Pancreas (tissue), 10 donors: ENCODE measurements around the gene PCDHGB7. TPM values are rescaled to one million over a fixed set of nuclear protein-coding genes. Genes with fewer than 3 reads are reported as not detected.
"Not testable (repeated sequence)": the region's sequence is repeated elsewhere in the genome, so short reads cannot be mapped to it uniquely, and the experiment has no call there.

ENCODE experiments used
- ATAC-seq, 4 donors: fragments of 200-7000 bp; cut with Tn5 transposase; one replicate each; pipeline versions ENCODE4 v1.8.0 to v1.9.1; 2020; ENCODE audit warnings: mild to moderate bottlenecking in 4 of 4, moderate library complexity in 4 of 4
- DNase-seq, 6 donors: peaks; one replicate each; pipeline ENCODE4 v3.0.0-alpha.2; 2020
- FAIRE-seq: peaks from 2 replicates; lab custom pipeline; 2012; peaks lifted over from hg19 to GRCh38; lab: Jason Lieb, UNC
- H3K27ac ChIP-seq, 4 donors: fragments of 200-600 bp; sonication (generic); 1 replicate in 3 of 4; 2 replicates in 1 of 4; pipeline versions ENCODE4 v1.5.0 to v1.8.0; 2020
- H3K27me3 ChIP-seq, 4 donors: fragments of 200-600 bp; one replicate each; pipeline ENCODE4 v1.8.0; 2021
- H3K36me3 ChIP-seq, 3 donors: fragments of 200-600 bp; sonication (generic) in 1 of 3; one replicate each; pipeline versions ENCODE4 v1.5.0 to v1.8.0; 2020 to 2021
- H3K4me1 ChIP-seq, 3 donors: fragments of 200-600 bp; one replicate each; pipeline ENCODE4 v1.8.0; 2021
- H3K4me3 ChIP-seq, 4 donors: fragments of 200-600 bp; sonication (generic) in 2 of 4; one replicate each; pipeline versions ENCODE4 v1.5.0 to v1.8.0; 2020 to 2021
- H3K9me3 ChIP-seq, 4 donors: fragments of 200-600 bp; one replicate each; pipeline ENCODE4 v1.8.0; 2021
- WGBS, 2 donors: extraction: QIAGEN DNeasy Blood & Tissue Kit; methylation state at CpG; one replicate each; pipeline ENCODE4 v1.1.7; 2013; 5-methylcytosine and 5-hydroxymethylcytosine counted together
- intact Hi-C, 3 donors: fragments of 100-400 bp; cut with DNase I; formaldehyde crosslinking; loops; one replicate each; pipeline versions ENCODE4 v1.11.1 to v1.14.2; 2022
- polyA plus RNA-seq, 2 donors: library from polyadenylated mRNA; stranded (reverse); fragments of 200-250 nt; gene quantifications; one replicate each; pipeline ENCODE4 v1.2.3, GENCODE V29; 2013
- total RNA-seq, 6 donors: library from RNA; stranded (reverse); fragmentation: NEBNext Ultra II Directional in 4 of 6; extraction: Animal tissue kit (Norgen Biotek cat#: 25700) in 4 of 6; gene quantifications; one replicate each; pipeline versions ENCODE4 v1.2.1 to v1.2.4, GENCODE V29; 2021 to 2023
- TF ChIP-seq, protein P1 (sequence below), 4 donors: fragments of 200-600 bp; sonication (generic) in 3 of 4; IDR thresholded peaks; one replicate each; pipeline versions ENCODE4 v1.5.0 to v1.8.0; 2021; ENCODE audit warnings: antibody characterized with exemption in 4 of 4
- donor health status: healthy with polysubstance abuse.
- donor health status: DM: no; HTN: no; CAD: no; lungs with moderate emphysema.
- donor health status: DM: no; HTN: no; CAD: no.
- donor health status: control.
- donor health status: control.
- donor health status: Bipolar disorder and iron deficiency.
- donor health status: DM: yes; HTN: yes; CAD: no.
- donor health status: DM: no; HTN: no; CAD: no.
- donor health status: DM: no; HTN: no; CAD: no.
- donor health status: DM: yes; HTN: yes; CAD: no.

The PCDHGB7 gene
- total and polyA plus RNA-seq, 8 donors, result 1.0 to 5.6 (median 3.7) TPM

DNA sequence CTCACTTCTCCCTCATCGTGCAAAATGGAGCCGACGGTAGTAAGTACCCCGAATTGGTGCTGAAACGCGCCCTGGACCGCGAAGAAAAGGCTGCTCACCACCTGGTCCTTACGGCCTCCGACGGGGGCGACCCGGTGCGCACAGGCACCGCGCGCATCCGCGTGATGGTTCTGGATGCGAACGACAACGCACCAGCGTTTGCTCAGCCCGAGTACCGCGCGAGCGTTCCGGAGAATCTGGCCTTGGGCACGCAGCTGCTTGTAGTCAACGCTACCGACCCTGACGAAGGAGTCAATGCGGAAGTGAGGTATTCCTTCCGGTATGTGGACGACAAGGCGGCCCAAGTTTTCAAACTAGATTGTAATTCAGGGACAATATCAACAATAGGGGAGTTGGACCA, 13.8 kb downstream of the PCDHGB7 start:
- Histone ChIP-seq H3K27me3 (no peaks in the 10 kb centered on the region), H3K36me3 (no peaks in the 10 kb centered on the region), H3K9me3 (peaks cover 0 to 27% (median 0%) of the 10 kb centered on the region in 4 donors), H3K4me1 (no peaks in the 10 kb centered on the region), H3K27ac (no peak overlapping the region), H3K4me3 (peak overlapping the region in 1 of 4 donors; percentile 13)
- WGBS, 2 donors, result 10% methylated on average over 37 of the region's 37 CpGs
- DNase-seq (peak in 1 of 6 donors; percentile 40), ATAC-seq (peak in 2 of 4 donors; percentile 24 to 60), FAIRE-seq (no peak)
- TF ChIP-seq, protein P1, sequence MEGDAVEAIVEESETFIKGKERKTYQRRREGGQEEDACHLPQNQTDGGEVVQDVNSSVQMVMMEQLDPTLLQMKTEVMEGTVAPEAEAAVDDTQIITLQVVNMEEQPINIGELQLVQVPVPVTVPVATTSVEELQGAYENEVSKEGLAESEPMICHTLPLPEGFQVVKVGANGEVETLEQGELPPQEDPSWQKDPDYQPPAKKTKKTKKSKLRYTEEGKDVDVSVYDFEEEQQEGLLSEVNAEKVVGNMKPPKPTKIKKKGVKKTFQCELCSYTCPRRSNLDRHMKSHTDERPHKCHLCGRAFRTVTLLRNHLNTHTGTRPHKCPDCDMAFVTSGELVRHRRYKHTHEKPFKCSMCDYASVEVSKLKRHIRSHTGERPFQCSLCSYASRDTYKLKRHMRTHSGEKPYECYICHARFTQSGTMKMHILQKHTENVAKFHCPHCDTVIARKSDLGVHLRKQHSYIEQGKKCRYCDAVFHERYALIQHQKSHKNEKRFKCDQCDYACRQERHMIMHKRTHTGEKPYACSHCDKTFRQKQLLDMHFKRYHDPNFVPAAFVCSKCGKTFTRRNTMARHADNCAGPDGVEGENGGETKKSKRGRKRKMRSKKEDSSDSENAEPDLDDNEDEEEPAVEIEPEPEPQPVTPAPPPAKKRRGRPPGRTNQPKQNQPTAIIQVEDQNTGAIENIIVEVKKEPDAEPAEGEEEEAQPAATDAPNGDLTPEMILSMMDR (IDR thresholded peaks at IDR 0.05), result no peak
- intact Hi-C loops, result no loop called here

DNA sequence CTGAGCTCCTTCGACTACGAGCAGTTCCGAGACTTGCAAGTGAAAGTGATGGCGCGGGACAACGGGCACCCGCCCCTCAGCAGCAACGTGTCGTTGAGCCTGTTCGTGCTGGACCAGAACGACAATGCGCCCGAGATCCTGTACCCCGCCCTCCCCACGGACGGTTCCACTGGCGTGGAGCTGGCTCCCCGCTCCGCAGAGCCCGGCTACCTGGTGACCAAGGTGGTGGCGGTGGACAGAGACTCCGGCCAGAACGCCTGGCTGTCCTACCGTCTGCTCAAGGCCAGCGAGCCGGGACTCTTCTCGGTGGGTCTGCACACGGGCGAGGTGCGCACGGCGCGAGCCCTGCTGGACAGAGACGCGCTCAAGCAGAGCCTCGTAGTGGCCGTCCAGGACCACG, 14.8 kb downstream of the PCDHGB7 start:
- ATAC-seq, H3K4me1 ChIP-seq, H3K36me3 ChIP-seq, H3K27me3 ChIP-seq, H3K27ac ChIP-seq, FAIRE-seq, intact Hi-C loops, H3K4me3 ChIP-seq: not testable (repeated sequence)
- H3K9me3 ChIP-seq, result peaks cover 0 to 26% (median 0%) of the 10 kb centered on the region in 4 donors
- 19 to 22% methylated on average over 18 to 38 of the region's 38 CpGs for WGBS, 2 donors
- DNase-seq, result peak in 1 of 6 donors; percentile 32

DNA sequence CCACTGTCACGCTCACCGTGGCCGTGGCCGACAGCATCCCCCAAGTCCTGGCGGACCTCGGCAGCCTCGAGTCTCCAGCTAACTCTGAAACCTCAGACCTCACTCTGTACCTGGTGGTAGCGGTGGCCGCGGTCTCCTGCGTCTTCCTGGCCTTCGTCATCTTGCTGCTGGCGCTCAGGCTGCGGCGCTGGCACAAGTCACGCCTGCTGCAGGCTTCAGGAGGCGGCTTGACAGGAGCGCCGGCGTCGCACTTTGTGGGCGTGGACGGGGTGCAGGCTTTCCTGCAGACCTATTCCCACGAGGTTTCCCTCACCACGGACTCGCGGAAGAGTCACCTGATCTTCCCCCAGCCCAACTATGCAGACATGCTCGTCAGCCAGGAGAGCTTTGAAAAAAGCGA, 15.2 kb downstream of the PCDHGB7 start:
- DNase-seq, result peak in 1 of 6 donors; percentile 20
- FAIRE-seq, H3K4me1 ChIP-seq, H3K4me3 ChIP-seq, H3K36me3 ChIP-seq, H3K27me3 ChIP-seq, ATAC-seq, H3K27ac ChIP-seq, intact Hi-C loops: not testable (repeated sequence)
- peaks cover 0 to 22% (median 0%) of the 10 kb centered on the region in 4 donors for H3K9me3 ChIP-seq
- WGBS, 2 donors, result 16 to 17% methylated on average over 24 to 29 of the region's 29 CpGs

DNA sequence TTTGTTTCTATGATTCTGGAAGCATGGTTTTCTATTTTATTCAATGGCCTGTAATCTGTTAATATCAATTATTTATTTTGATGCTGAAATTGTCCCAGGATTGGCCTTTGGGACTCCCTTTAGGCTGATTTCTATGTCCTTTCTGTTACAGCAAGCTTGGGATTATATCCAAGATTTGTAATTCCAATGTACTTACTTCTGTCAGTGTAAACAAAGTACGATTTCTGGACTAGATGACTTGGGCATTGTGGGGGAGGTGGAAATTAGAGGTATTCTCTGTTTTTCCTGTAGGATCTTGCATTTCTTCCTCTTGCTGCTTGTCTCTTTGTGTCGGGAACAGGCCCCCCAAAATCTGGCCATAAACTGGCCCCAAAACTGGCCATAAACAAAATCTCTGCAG, 16.5 kb downstream of the PCDHGB7 start:
- Histone ChIP-seq H3K4me1 (no peaks in the 10 kb centered on the region), H3K9me3 (peaks cover 0 to 14% (median 0%) of the 10 kb centered on the region in 4 donors), H3K4me3 (no peak overlapping the region), H3K27ac (no peak overlapping the region), H3K36me3 (no peaks in the 10 kb centered on the region), H3K27me3 (no peaks in the 10 kb centered on the region)
- intact Hi-C loops, result no loop called here
- TF ChIP-seq, protein P1 (IDR thresholded peaks at IDR 0.05), result no peak
- FAIRE-seq, result no peak
- no peak for ATAC-seq
- WGBS, 2 donors, result 72 to 76% methylated on average over 2 of the region's 2 CpGs
- no peak for DNase-seq

DNA sequence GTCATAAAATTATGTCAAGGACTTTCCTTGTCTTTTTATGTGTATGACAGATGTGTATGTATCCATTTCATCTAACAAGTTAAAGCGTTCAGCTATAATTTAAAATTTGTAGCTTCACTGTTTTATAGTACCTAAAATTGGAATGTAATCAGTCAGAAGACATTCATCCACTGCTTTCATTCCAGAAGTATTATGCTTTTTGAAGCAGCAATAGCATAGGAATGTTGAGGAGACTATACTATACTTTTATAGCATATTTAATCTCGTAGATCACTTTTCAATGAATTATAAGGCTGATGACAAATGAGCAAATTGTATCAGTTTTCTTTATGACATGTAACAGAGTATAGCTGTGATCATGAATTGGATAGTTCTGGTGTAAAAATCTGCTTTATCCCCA, 19.7 kb downstream of the PCDHGB7 start:
- intact Hi-C loops, result no loop called here
- Histone ChIP-seq H3K9me3 (no peaks in the 10 kb centered on the region), H3K4me1 (no peaks in the 10 kb centered on the region), H3K27ac (no peak overlapping the region), H3K4me3 (no peak overlapping the region), H3K36me3 (no peaks in the 10 kb centered on the region), H3K27me3 (no peaks in the 10 kb centered on the region)
- DNase-seq, result no peak
- ATAC-seq, result no peak
- TF ChIP-seq, protein P1 (IDR thresholded peaks at IDR 0.05), result no peak
- FAIRE-seq, result no peak
- WGBS, 2 donors, result 89 to 90% methylated on average over 2 of the region's 2 CpGs

DNA sequence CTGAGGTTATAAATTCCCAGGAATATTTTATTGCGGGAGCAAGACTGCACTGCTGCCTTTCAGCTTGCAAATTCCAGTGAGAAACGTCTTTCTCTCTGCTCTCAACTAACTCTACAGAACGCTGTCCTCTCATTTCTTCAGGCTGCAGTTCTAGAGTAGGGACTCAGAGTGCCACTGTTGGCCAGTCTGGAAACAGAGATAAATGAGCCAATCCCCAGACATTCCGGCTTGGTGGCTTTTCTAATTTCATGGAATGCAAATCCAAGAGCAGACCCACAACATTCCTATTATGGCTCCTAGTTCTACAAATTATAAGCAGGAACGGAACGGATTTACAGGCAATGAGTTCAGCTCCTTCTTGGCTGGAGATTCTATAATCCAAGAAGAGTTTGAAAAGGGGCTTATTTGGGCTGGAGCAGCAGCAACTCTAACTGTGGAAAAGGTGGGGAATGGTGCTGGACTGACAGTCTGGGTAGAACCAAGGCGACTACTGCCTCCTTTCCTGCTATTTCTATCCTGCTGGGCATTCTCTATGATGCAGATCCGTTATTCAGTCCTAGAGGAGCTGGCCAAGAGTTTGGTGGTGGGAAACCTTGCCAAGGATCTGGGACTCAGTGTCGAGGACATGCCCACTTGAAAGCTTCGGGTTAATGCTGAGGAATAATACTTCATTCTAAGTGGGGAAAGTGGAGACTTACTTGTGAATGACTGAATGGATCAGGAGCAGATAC, 22.1 kb downstream of the PCDHGB7 start:
- FAIRE-seq, result no peak
- no peak for ATAC-seq

More for the DNA sequence above, 22.1 kb downstream of the PCDHGB7 start:
- WGBS, 2 donors, result 61 to 70% methylated on average over 10 of the region's 10 CpGs
- DNase-seq, result no peak
- H3K27me3 ChIP-seq, result no peaks in the 10 kb centered on the region
- intact Hi-C loops, result no loop called here
- no peak overlapping the region for H3K27ac ChIP-seq
- H3K36me3 ChIP-seq, result no peaks in the 10 kb centered on the region
- no peak overlapping the region for H3K4me3 ChIP-seq
- no peaks in the 10 kb centered on the region for H3K4me1 ChIP-seq
- TF ChIP-seq, protein P1 (IDR thresholded peaks at IDR 0.05), result no peak
- no peaks in the 10 kb centered on the region for H3K9me3 ChIP-seq
